B cell (primary cell): ENCODE results near the gene CCDC88C.

Experiments used
- EZH2 ChIP-seq: IDR thresholded peaks from 2 replicates; pipeline ENCODE4 v1.6.1; 2012; ENCODE audit warnings: borderline replicate concordance, low read depth, mild to moderate bottlenecking, moderate library complexity, low read length; ENCODE audit not compliant: insufficient read depth, poor library complexity, severe bottlenecking
- TF ChIP-seq, protein P1 (sequence below): fragments of 200-600 bp; IDR thresholded peaks from one replicate; pipeline ENCODE4 v1.8.0; 2022; ENCODE audit warnings: antibody characterized with exemption, mild to moderate bottlenecking

DNA sequence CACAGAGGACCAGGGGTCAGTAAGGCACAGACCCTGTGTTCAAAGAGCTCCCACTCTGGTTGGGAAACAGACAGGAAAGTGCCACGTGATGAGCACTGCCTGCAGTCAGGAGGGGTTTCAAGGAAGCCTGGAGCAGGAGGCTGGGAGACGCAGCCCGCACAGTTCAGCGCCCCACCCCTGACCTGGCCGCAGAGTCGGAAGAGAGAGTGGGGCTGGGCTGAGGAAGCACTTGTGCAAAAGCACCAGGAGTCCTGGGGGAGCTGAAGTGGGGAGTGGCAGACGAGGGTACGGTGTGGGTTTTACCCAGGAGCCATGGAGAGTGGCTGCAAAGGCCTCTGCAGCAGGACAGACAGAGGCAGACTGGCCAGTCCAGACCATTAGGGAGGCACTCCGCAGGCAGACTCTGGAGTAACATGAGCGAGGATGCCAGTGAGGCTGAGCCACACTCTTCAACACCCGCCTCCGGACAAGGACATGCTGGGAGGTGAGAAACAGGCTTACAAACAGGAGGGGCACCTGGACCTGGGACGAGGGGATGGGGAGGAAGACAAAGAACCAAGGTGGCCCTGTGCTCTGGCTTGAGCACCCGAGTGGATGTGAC is 87.4 kb downstream of the CCDC88C start:
- TF ChIP-seq EZH2 = no peak
- TF ChIP-seq, protein P1, sequence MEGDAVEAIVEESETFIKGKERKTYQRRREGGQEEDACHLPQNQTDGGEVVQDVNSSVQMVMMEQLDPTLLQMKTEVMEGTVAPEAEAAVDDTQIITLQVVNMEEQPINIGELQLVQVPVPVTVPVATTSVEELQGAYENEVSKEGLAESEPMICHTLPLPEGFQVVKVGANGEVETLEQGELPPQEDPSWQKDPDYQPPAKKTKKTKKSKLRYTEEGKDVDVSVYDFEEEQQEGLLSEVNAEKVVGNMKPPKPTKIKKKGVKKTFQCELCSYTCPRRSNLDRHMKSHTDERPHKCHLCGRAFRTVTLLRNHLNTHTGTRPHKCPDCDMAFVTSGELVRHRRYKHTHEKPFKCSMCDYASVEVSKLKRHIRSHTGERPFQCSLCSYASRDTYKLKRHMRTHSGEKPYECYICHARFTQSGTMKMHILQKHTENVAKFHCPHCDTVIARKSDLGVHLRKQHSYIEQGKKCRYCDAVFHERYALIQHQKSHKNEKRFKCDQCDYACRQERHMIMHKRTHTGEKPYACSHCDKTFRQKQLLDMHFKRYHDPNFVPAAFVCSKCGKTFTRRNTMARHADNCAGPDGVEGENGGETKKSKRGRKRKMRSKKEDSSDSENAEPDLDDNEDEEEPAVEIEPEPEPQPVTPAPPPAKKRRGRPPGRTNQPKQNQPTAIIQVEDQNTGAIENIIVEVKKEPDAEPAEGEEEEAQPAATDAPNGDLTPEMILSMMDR = no peak
